ENCODE data around the gene AFG1L.

DNA sequence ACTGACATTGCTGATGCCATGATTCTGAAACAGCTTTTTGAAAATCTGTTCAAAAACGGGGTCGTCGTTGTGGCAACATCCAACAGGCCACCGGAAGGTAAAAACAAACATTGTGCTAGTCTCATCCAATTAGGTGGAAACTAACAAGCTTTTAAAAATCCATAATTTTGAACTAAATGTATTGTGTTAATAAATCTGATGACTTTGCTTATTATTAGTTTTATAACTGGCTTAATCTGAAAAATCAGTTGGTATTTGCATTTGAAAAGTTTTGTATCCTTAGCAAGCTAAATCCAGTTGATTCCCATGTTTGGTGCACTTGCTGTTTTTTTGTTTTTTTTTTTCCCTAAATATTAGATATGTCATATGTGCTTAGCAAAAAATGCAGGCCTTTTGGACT lies 71.4 kb downstream of the AFG1L start:
- TF ChIP-seq, protein P1, sequence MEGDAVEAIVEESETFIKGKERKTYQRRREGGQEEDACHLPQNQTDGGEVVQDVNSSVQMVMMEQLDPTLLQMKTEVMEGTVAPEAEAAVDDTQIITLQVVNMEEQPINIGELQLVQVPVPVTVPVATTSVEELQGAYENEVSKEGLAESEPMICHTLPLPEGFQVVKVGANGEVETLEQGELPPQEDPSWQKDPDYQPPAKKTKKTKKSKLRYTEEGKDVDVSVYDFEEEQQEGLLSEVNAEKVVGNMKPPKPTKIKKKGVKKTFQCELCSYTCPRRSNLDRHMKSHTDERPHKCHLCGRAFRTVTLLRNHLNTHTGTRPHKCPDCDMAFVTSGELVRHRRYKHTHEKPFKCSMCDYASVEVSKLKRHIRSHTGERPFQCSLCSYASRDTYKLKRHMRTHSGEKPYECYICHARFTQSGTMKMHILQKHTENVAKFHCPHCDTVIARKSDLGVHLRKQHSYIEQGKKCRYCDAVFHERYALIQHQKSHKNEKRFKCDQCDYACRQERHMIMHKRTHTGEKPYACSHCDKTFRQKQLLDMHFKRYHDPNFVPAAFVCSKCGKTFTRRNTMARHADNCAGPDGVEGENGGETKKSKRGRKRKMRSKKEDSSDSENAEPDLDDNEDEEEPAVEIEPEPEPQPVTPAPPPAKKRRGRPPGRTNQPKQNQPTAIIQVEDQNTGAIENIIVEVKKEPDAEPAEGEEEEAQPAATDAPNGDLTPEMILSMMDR (conservative IDR thresholded peaks at IDR 0.05), result no peak
- TF ChIP-seq ZFX (IDR thresholded peaks at IDR 0.05), result no peak

All from C4-2B (cell line).